K562 (cell line): Measurements from ENCODE around the gene ZFP69. TPM values are rescaled to one million over a fixed set of nuclear protein-coding genes. Genes with fewer than 3 reads are reported as not detected.

Experiments used
- ATAC-seq: fragments of 200-7000 bp; cut with Tn5 transposase; 3 replicates; pipeline ENCODE4 v1.9.1; 2020; ENCODE audit warnings: moderate library complexity
- BruUV-seq: library from RNA; stranded (reverse); fragments of 400-500 nt; replicated peaks from 2 replicates; lab custom pipeline; 2021; lab: Mats Ljungman, UMichigan
- CTCF ChIA-PET: fragments of 300-600 bp; formaldehyde crosslinking; extraction: SDS; loops from one replicate; lab custom pipeline; 2021; ENCODE audit warnings: low intra/inter-chr PET ratio; lab: Yijun Ruan, JAX
- POLR2A ChIA-PET: fragments of 300-600, 350-650 bp; sonication (Branson Sonifier 250); formaldehyde crosslinking; extraction: SDS; loops from one replicate; lab custom pipeline; 2021; ENCODE audit warnings: antibody characterized with exemption, inconsistent platforms; lab: Yijun Ruan, JAX
- DNase-seq, 4 experiments: peaks; one replicate each; pipeline versions ENCODE4 v3.0.0 to v3.0.0-alpha.2; 2011 to 2018; ENCODE audit warnings: low spot score in 3 of 4, mixed read lengths in 3 of 4; ENCODE audit errors: extremely low read depth in 1 of 4
- FAIRE-seq: peaks from 2 replicates; lab custom pipeline; 2011; peaks lifted over from hg19 to GRCh38; lab: Jason Lieb, UNC
- H2AFZ ChIP-seq: 2 replicates; pipeline ENCODE4 v1.6.0; 2011; ENCODE audit warnings: low read depth, low read length, control low read depth, inconsistent platforms
- H3K27ac ChIP-seq: fragments of 200-600 bp; 3 replicates; pipeline ENCODE4 v1.8.0; 2011; ENCODE audit warnings: low read depth, mild to moderate bottlenecking, control low read depth, inconsistent platforms, low read length, moderate library complexity, mixed read lengths; ENCODE audit errors: extremely low read depth
- H3K27me3 ChIP-seq, 2 experiments: fragments of 300-600 bp in 1 of 2; 2 replicates in 1 of 2; 3 replicates in 1 of 2; pipeline versions ENCODE4 v1.6.0 to v1.8.0; 2011; ENCODE audit warnings: inconsistent platforms in 2 of 2, low read length in 2 of 2, mild to moderate bottlenecking in 1 of 2, mixed read lengths in 1 of 2, moderate library complexity in 1 of 2; ENCODE audit not compliant: control insufficient read depth in 2 of 2, insufficient read depth in 2 of 2
- H3K36me3 ChIP-seq: fragments of 300-600 bp; 3 replicates; pipeline ENCODE4 v1.8.0; 2011; ENCODE audit warnings: mild to moderate bottlenecking, low read length, inconsistent platforms; ENCODE audit not compliant: control insufficient read depth, insufficient read depth
- H3K4me1 ChIP-seq, 2 experiments: fragments of 200-600 bp in 1 of 2; replicated peaks in 1 of 2; 2 replicates in 1 of 2; 3 replicates in 1 of 2; pipeline versions ENCODE4 v1.5.1 to v1.8.0; 2011; ENCODE audit warnings: inconsistent platforms in 2 of 2, low read length in 2 of 2, mild to moderate bottlenecking in 1 of 2, mixed read lengths in 1 of 2, moderate library complexity in 1 of 2; ENCODE audit not compliant: control insufficient read depth in 2 of 2, insufficient read depth in 2 of 2
- H3K4me2 ChIP-seq: 2 replicates; pipeline ENCODE4 v1.6.1; 2011; ENCODE audit warnings: low read length, control low read depth, inconsistent platforms, mixed read lengths; ENCODE audit not compliant: insufficient read depth
- H3K4me3 ChIP-seq: fragments of 200-600 bp; sonication (generic), shearing (Covaris generic); 2 replicates; pipeline ENCODE4 v1.5.1; 2016; ENCODE audit warnings: control low read depth, inconsistent platforms
- H3K79me2 ChIP-seq: fragments of 200-600 bp; 3 replicates; pipeline ENCODE4 v1.8.0; 2011; ENCODE audit warnings: low read length, inconsistent platforms; ENCODE audit not compliant: control insufficient read depth, insufficient read depth
- H3K9ac ChIP-seq, 2 experiments: 2 replicates each; pipeline versions ENCODE4 v1.6.0 to v1.6.1; 2011; ENCODE audit warnings: low read depth in 2 of 2, low read length in 2 of 2, control low read depth in 1 of 2, inconsistent platforms in 1 of 2, mild to moderate bottlenecking in 1 of 2, mixed read lengths in 1 of 2; ENCODE audit not compliant: insufficient read depth in 1 of 2
- H3K9me1 ChIP-seq: one replicate; pipeline ENCODE4 v1.6.0; 2011; ENCODE audit warnings: inconsistent platforms, mild to moderate bottlenecking, low read length, moderate library complexity; ENCODE audit not compliant: control insufficient read depth, insufficient read depth
- H3K9me3 ChIP-seq: replicated peaks from 2 replicates; pipeline ENCODE4 v1.5.1; 2011; ENCODE audit warnings: low read depth, low read length, inconsistent platforms; ENCODE audit not compliant: control insufficient read depth, insufficient read depth
- H4K20me1 ChIP-seq: replicated peaks from 2 replicates; pipeline ENCODE4 v1.6.1; 2011; ENCODE audit warnings: low read length, inconsistent platforms, mixed read lengths; ENCODE audit not compliant: control insufficient read depth, insufficient read depth
- CEBPG ChIP-seq, 3 experiments: fragments of 200-800 bp in 1 of 3; sonication (Bioruptor generic) in 1 of 3; sonication (generic) in 1 of 3; formaldehyde crosslinking in 1 of 3; IDR thresholded peaks in 2 of 3; conservative IDR thresholded peaks in 1 of 3; 2 replicates each; pipeline versions ENCODE4 v1.6.1 to v1.8.0; 2016 to 2022; ENCODE audit warnings: missing compliant biosample characterization in 2 of 3, missing genetic modification characterization in 2 of 3, mild to moderate bottlenecking in 1 of 3, missing genetic modification reagents in 1 of 3
- GABPB1 ChIP-seq: sonication (generic); formaldehyde crosslinking; IDR thresholded peaks from 2 replicates; pipeline ENCODE4 v1.8.0; 2022; ENCODE audit warnings: mild to moderate bottlenecking, missing genetic modification reagents
- NFE2L1 ChIP-seq: fragments of 450-650 bp; IDR thresholded peaks from 2 replicates; pipeline ENCODE4 v1.6.1; 2016; ENCODE audit warnings: missing genetic modification characterization, low read depth, mild to moderate bottlenecking, missing compliant biosample characterization, moderate library complexity, borderline replicate concordance
- POLR2A ChIP-seq: fragments of 450-650 bp; conservative IDR thresholded peaks from 2 replicates; pipeline ENCODE4 v1.6.1; 2016
- RBM14 ChIP-seq: fragments of 200-400 bp; formaldehyde crosslinking; IDR thresholded peaks from 2 replicates; pipeline ENCODE4 v1.6.1; 2018; ENCODE audit warnings: low read depth, mild to moderate bottlenecking, low read length, moderate library complexity, borderline replicate concordance; ENCODE audit not compliant: insufficient read depth
- RNF219 ChIP-seq: fragments of 250-450 bp; sonication (Bioruptor Pico); IDR thresholded peaks from 2 replicates; pipeline ENCODE4 v1.5.0; 2022; ENCODE audit warnings: mild to moderate bottlenecking
- TSC22D4 ChIP-seq: fragments of 450-650 bp; IDR thresholded peaks from 2 replicates; pipeline ENCODE4 v1.6.1; 2016; ENCODE audit warnings: missing genetic modification characterization, missing biosample characterization, control low read depth
- WHSC1 ChIP-seq: IDR thresholded peaks from one replicate; pipeline ENCODE4 v1.6.1; 2012; ENCODE audit warnings: low read length, control low read depth, inconsistent platforms
- ZNF507 ChIP-seq: conservative IDR thresholded peaks from 2 replicates; pipeline ENCODE4 v1.6.1; 2017; ENCODE audit warnings: missing genetic modification characterization, missing compliant biosample characterization
- ZNF57 ChIP-seq: fragments of 450-650 bp; formaldehyde crosslinking; IDR thresholded peaks from 2 replicates; pipeline ENCODE4 v1.4.0; 2020; ENCODE audit warnings: mild to moderate bottlenecking, moderate library complexity
- WGBS: fragments of 100-300 bp; shearing (Covaris generic); methylation state at CpG from one replicate; pipeline ENCODE4 v1.1.6; 2016; ENCODE audit warnings: low coverage, mixed read lengths; ENCODE audit not compliant: insufficient coverage; ENCODE audit errors: missing lambda C conversion rate; 5-methylcytosine and 5-hydroxymethylcytosine counted together
- in situ Hi-C: fragments of 300-500 bp; cut with MboI; formaldehyde crosslinking; loops from 4 replicates; pipeline ENCODE4 v1.15.0; 2018; ENCODE audit warnings: inconsistent platforms, mixed read lengths
- intact Hi-C: fragments of 100-400 bp; cut with micrococcal nuclease; formaldehyde crosslinking; loops from 2 replicates; pipeline ENCODE4 v1.14.2; 2022
- polyA plus RNA-seq, 8 experiments: library from polyadenylated mRNA; depleted of rRNA in 4 of 8; stranded (reverse) in 5 of 8; unstranded in 3 of 8; fragments of >200 nt; fragmentation: Nextera tagmentation in 2 of 8; fragmentation: Illumina TruSeq in 1 of 8; extraction: Ambion mirVana in 2 of 8; extraction: Trizol in 1 of 8; gene quantifications; 2 replicates each; pipeline versions ENCODE4 v1.2.1 to v1.2.3, GENCODE V29; 2011 to 2014; ENCODE audit warnings: inconsistent platforms in 1 of 8, missing spikeins in 1 of 8
- total RNA-seq, 7 experiments: library from RNA; depleted of rRNA in 6 of 7; stranded (reverse); fragments of >200 nt in 6 of 7; fragmentation: Illumina TruSeq in 2 of 7; extraction: Trizol in 2 of 7; gene quantifications; 2 replicates each; pipeline versions ENCODE4 v1.2.1 to v1.2.3, GENCODE V29; 2011 to 2021; ENCODE audit warnings: low replicate concordance in 1 of 7

The ZFP69 gene
- total and polyA plus RNA-seq, 9 of the 15 experiments (the other 6 are each of a cell fraction or from before 2014, with no cell fraction given): 2.0 to 8.4 (median 5.7) TPM

GRCh38 chr1:40508375-40509341 is 31.6 kb downstream of the ZFP69 start, which contains the start of gene EXO5 (continued):
- TF ChIP-seq POLR2A: peak; percentile 61; the same call in 1 of the 2 replicates
- TF ChIP-seq TSC22D4 (tag): no peak
- TF ChIP-seq WHSC1: no peak
- TF ChIP-seq GABPB1 (CRISPR knock-in tag): peak; percentile 44; the same call in 1 of the 2 replicates
- no peak for TF ChIP-seq ZNF507 (tag)
- TF ChIP-seq NFE2L1 (tag): no peak
- TF ChIP-seq ZNF57 (CRISPR knock-in tag): no peak
- TF ChIP-seq RBM14: 0 out of 2 replicates have a peak, but pooled peaks have one; percentile 17

- intact Hi-C loops: no loop called here
- CTCF ChIA-PET: no interaction called here
- no TSS peak for BruUV-seq
Observed at GRCh38 chr1:40519517-40519916, 42.4 kb downstream of the ZFP69 start.

More at GRCh38 chr1:40519517-40519916, 42.4 kb downstream of the ZFP69 start:
- H4K20me1 ChIP-seq: no peaks in the 10 kb centered on the region
- no peaks in the 10 kb centered on the region for H3K79me2 ChIP-seq
- no peaks in the 10 kb centered on the region for H3K36me3 ChIP-seq
- 0% methylated on average over 2 of the region's 2 CpGs for WGBS
- ATAC-seq: no peak
- H3K9me3 ChIP-seq: peaks cover 4% of the 10 kb centered on the region
- H2AFZ ChIP-seq: no peak overlapping the region
- no peaks in the 10 kb centered on the region for H3K4me1 ChIP-seq
- H3K4me3 ChIP-seq: no peak overlapping the region
- no peak for FAIRE-seq
- H3K9ac ChIP-seq: no peak overlapping the region
- in situ Hi-C loops: no loop called here
- H3K27ac ChIP-seq: no peak overlapping the region
- H3K27me3 ChIP-seq: peaks cover 0 to 4% of the 10 kb centered on the region in 2 experiments; a peak in 1 of 5 replicates
- POLR2A ChIA-PET: interaction anchor here (0.8 to 4.2 kb wide), 2 partner anchors 11 to 12 kb away, joined by 3 to 14 read pairs; partner anchors contain the start of gene ZNF684
- no peak for DNase-seq
- H3K9me1 ChIP-seq: no peaks in the 10 kb centered on the region
- TF ChIP-seq CEBPG (CRISPR knock-in tag; IDR thresholded peaks at IDR 0.05) (no peak), CEBPG (tag; conservative IDR thresholded peaks at IDR 0.05 in 1 of 2, IDR thresholded peaks at IDR 0.05 in 1 of 2) (0 out of 4 replicates have a peak, but pooled peaks of 1 of the 2 experiments have one; percentile 24), RNF219 (CRISPR knock-in tag) (no peak)
- no peak overlapping the region for H3K4me2 ChIP-seq
